RWPE2 (cell line): ENCODE measurements around the gene VRK3.

Source experiments
- ATAC-seq: fragments of 200-7000 bp; cut with Tn5 transposase; 3 replicates; pipeline ENCODE4 v1.9.1; 2021; ENCODE audit warnings: low read depth
- DNase-seq: peaks from one replicate; pipeline ENCODE4 v3.0.0-alpha.2; 2020; ENCODE audit warnings: low spot score
- H3K27ac ChIP-seq: fragments of 450-650 bp; 2 replicates; pipeline ENCODE4 v1.5.1; 2017; ENCODE audit warnings: mild to moderate bottlenecking; ENCODE audit not compliant: poor library complexity, severe bottlenecking
- H3K27me3 ChIP-seq: fragments of 250-450 bp; sonication (Bioruptor Pico); 2 replicates; pipeline ENCODE4 v1.5.1; 2021; ENCODE audit warnings: mild to moderate bottlenecking, moderate library complexity; ENCODE audit not compliant: insufficient read depth, poor library complexity, severe bottlenecking
- H3K36me3 ChIP-seq: fragments of 250-450 bp; sonication (Bioruptor Pico); 2 replicates; pipeline ENCODE4 v1.5.1; 2020; ENCODE audit warnings: low read depth, mild to moderate bottlenecking, moderate library complexity
- H3K4me1 ChIP-seq: fragments of 250-450 bp; sonication (Bioruptor Pico); 2 replicates; pipeline ENCODE4 v1.5.1; 2021; ENCODE audit warnings: mild to moderate bottlenecking, moderate library complexity; ENCODE audit not compliant: insufficient read depth, poor library complexity, severe bottlenecking
- H3K4me3 ChIP-seq: fragments of 250-450 bp; sonication (Bioruptor Pico); 2 replicates; pipeline ENCODE4 v1.5.1; 2021; ENCODE audit warnings: mild to moderate bottlenecking, moderate library complexity; ENCODE audit not compliant: severe bottlenecking
- H3K9me3 ChIP-seq: fragments of 250-450 bp; sonication (Bioruptor Pico); 2 replicates; pipeline ENCODE4 v1.5.1; 2021; ENCODE audit warnings: mild to moderate bottlenecking, moderate library complexity; ENCODE audit not compliant: severe bottlenecking
- CTCF ChIP-seq: fragments of 450-650 bp; IDR thresholded peaks from one replicate; pipeline ENCODE4 v1.5.1; 2017; ENCODE audit warnings: mild to moderate bottlenecking, moderate library complexity; ENCODE audit not compliant: poor library complexity, severe bottlenecking

The VRK3 gene

GRCh38 chr19:49997709-49998108 is 27.5 kb downstream of the VRK3 start:
- no peak for DNase-seq
- Histone ChIP-seq H3K4me3 (no peak overlapping the region), H3K9me3 (no peaks in the 10 kb centered on the region), H3K27me3 (no peaks in the 10 kb centered on the region), H3K4me1 (no peaks in the 10 kb centered on the region), H3K36me3 (peaks cover 50% of the 10 kb centered on the region), H3K27ac (no peak overlapping the region)
- ATAC-seq, result peak; percentile 75
- TF ChIP-seq CTCF, result no peak

- Histone ChIP-seq H3K9me3 (no peaks in the 10 kb centered on the region), H3K27ac (no peak overlapping the region), H3K4me3 (no peak overlapping the region), H3K4me1 (no peaks in the 10 kb centered on the region), H3K27me3 (no peaks in the 10 kb centered on the region), H3K36me3 (peaks cover 20% of the 10 kb centered on the region)
- DNase-seq, result no peak
- ATAC-seq, result peak; percentile 18; the same call in 1 of the 3 replicates
- TF ChIP-seq CTCF, result no peak
These were observed 36.7 kb downstream of the VRK3 start for GRCh38 chr19:49988433-49988832.

- Histone ChIP-seq H3K4me1 (no peaks in the 10 kb centered on the region), H3K36me3 (peaks cover 20% of the 10 kb centered on the region), H3K4me3 (no peak overlapping the region), H3K9me3 (no peaks in the 10 kb centered on the region), H3K27ac (no peak overlapping the region), H3K27me3 (no peaks in the 10 kb centered on the region)
- no peak for ATAC-seq
- TF ChIP-seq CTCF, result no peak
- no peak for DNase-seq
These were observed 37.2 kb downstream of the VRK3 start for GRCh38 chr19:49988007-49988406.

- no peak for TF ChIP-seq CTCF
- H3K36me3 ChIP-seq, result peaks cover 12% of the 10 kb centered on the region
- no peak overlapping the region for H3K27ac ChIP-seq
- H3K27me3 ChIP-seq, result no peaks in the 10 kb centered on the region
- H3K4me3 ChIP-seq, result no peak overlapping the region
- DNase-seq (no peak), ATAC-seq (peak; percentile 60)
- no peaks in the 10 kb centered on the region for H3K4me1 ChIP-seq
- no peaks in the 10 kb centered on the region for H3K9me3 ChIP-seq
These were observed 37.9 kb downstream of the VRK3 start for GRCh38 chr19:49987159-49987698.

GRCh38 chr19:49986354-49986753 is 38.8 kb downstream of the VRK3 start:
- no peak for TF ChIP-seq CTCF
- Histone ChIP-seq H3K9me3 (no peaks in the 10 kb centered on the region), H3K27me3 (no peaks in the 10 kb centered on the region), H3K4me3 (no peak overlapping the region), H3K27ac (no peak overlapping the region), H3K36me3 (peaks cover 8% of the 10 kb centered on the region), H3K4me1 (no peaks in the 10 kb centered on the region)
- ATAC-seq (no peak), DNase-seq (no peak)
